CD4-positive, alpha-beta memory T cell (primary cell): ENCODE results near the gene SEMA4C. TPM values are rescaled to one million over a fixed set of nuclear protein-coding genes. Genes with fewer than 3 reads are reported as not detected.

Experiments
- CTCF ChIA-PET: fragments of 350-600 bp; sonication (Branson Sonifier 250); formaldehyde crosslinking; loops from one replicate; lab custom pipeline; 2021; ENCODE audit warnings: inconsistent platforms; ENCODE audit not compliant: partially characterized antibody; lab: Charles Lee
- POLR2A ChIA-PET: fragments of 350-600 bp; sonication (Branson Sonifier 250); formaldehyde crosslinking; loops from one replicate; lab custom pipeline; 2021; ENCODE audit not compliant: partially characterized antibody; lab: Charles Lee
- DNase-seq, 5 donors: peaks; one replicate each; pipeline versions ENCODE4 v3.0.0 to v3.0.0-alpha.2; 2020 to 2022; ENCODE audit warnings: mixed read lengths in 1 of 5
- H3K27ac ChIP-seq: one replicate; pipeline ENCODE4 v1.7.0; 2013; ENCODE audit warnings: low read depth, low read length
- H3K27me3 ChIP-seq: 2 replicates; pipeline ENCODE4 v1.7.0; 2013; ENCODE audit warnings: mild to moderate bottlenecking, low read length, moderate library complexity; ENCODE audit not compliant: insufficient read depth
- H3K36me3 ChIP-seq: 2 replicates; pipeline ENCODE4 v1.7.0; 2013; ENCODE audit warnings: mild to moderate bottlenecking, low read length, moderate library complexity; ENCODE audit not compliant: insufficient read depth
- H3K4me1 ChIP-seq: 2 replicates; pipeline ENCODE4 v1.7.0; 2013; ENCODE audit warnings: mild to moderate bottlenecking, low read length, moderate library complexity; ENCODE audit not compliant: insufficient read depth
- H3K4me3 ChIP-seq, 2 donors: one replicate each; pipeline ENCODE4 v1.7.0; 2013; ENCODE audit warnings: low read length in 2 of 2, mild to moderate bottlenecking in 1 of 2
- H3K9me3 ChIP-seq, 2 donors: one replicate each; pipeline ENCODE4 v1.7.0; 2013; ENCODE audit warnings: low read length in 2 of 2, control low read depth in 1 of 2; ENCODE audit not compliant: control insufficient read depth in 1 of 2
- H3K27ac Mint-ChIP-seq, 7 donors: one replicate each; pipeline ENCODE4 v1.8.0; 2020 to 2021; ENCODE audit warnings: mixed read lengths in 7 of 7, mild to moderate bottlenecking in 6 of 7, inconsistent platforms in 3 of 7, moderate library complexity in 3 of 7
- H3K27me3 Mint-ChIP-seq, 2 donors: one replicate each; pipeline ENCODE4 v1.8.0; 2020 to 2021; ENCODE audit warnings: mixed read lengths in 2 of 2
- H3K36me3 Mint-ChIP-seq, 2 donors: one replicate each; pipeline ENCODE4 v1.8.0; 2020 to 2021; ENCODE audit warnings: mixed read lengths in 2 of 2, inconsistent platforms in 1 of 2, mild to moderate bottlenecking in 1 of 2
- H3K4me1 Mint-ChIP-seq, 4 donors: one replicate each; pipeline ENCODE4 v1.8.0; 2020 to 2021; ENCODE audit warnings: mixed read lengths in 4 of 4, mild to moderate bottlenecking in 1 of 4
- H3K4me3 Mint-ChIP-seq, 8 donors: one replicate each; pipeline ENCODE4 v1.8.0; 2020 to 2021; ENCODE audit warnings: mixed read lengths in 8 of 8, mild to moderate bottlenecking in 7 of 8, moderate library complexity in 6 of 8, inconsistent platforms in 3 of 8
- H3K9me3 Mint-ChIP-seq, 8 donors: one replicate each; pipeline ENCODE4 v1.8.0; 2020 to 2021; ENCODE audit warnings: mixed read lengths in 8 of 8, mild to moderate bottlenecking in 5 of 8, inconsistent platforms in 3 of 8, moderate library complexity in 1 of 8
- intact Hi-C: fragments of 100-400 bp; cut with micrococcal nuclease; formaldehyde crosslinking; loops from one replicate; pipeline ENCODE4 v1.15.1; 2023
- polyA plus RNA-seq, 2 donors: library from polyadenylated mRNA; unstranded; fragments of 300-500 nt; fragmentation: Illumina TruSeq; gene quantifications; one replicate each; pipeline ENCODE4 v1.2.3, GENCODE V29; 2021
- total RNA-seq, 2 experiments: library from RNA; stranded (reverse); gene quantifications; one replicate each; pipeline ENCODE4 v1.2.3, GENCODE V29; 2021

Gene SEMA4C, protein sequence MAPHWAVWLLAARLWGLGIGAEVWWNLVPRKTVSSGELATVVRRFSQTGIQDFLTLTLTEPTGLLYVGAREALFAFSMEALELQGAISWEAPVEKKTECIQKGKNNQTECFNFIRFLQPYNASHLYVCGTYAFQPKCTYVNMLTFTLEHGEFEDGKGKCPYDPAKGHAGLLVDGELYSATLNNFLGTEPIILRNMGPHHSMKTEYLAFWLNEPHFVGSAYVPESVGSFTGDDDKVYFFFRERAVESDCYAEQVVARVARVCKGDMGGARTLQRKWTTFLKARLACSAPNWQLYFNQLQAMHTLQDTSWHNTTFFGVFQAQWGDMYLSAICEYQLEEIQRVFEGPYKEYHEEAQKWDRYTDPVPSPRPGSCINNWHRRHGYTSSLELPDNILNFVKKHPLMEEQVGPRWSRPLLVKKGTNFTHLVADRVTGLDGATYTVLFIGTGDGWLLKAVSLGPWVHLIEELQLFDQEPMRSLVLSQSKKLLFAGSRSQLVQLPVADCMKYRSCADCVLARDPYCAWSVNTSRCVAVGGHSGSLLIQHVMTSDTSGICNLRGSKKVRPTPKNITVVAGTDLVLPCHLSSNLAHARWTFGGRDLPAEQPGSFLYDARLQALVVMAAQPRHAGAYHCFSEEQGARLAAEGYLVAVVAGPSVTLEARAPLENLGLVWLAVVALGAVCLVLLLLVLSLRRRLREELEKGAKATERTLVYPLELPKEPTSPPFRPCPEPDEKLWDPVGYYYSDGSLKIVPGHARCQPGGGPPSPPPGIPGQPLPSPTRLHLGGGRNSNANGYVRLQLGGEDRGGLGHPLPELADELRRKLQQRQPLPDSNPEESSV
- total RNA-seq (10 to 100 TPM; 72.6 to 77.0 TPM), polyA plus RNA-seq (1 to 10 TPM; 2.3 to 8.1 TPM)

DNA sequence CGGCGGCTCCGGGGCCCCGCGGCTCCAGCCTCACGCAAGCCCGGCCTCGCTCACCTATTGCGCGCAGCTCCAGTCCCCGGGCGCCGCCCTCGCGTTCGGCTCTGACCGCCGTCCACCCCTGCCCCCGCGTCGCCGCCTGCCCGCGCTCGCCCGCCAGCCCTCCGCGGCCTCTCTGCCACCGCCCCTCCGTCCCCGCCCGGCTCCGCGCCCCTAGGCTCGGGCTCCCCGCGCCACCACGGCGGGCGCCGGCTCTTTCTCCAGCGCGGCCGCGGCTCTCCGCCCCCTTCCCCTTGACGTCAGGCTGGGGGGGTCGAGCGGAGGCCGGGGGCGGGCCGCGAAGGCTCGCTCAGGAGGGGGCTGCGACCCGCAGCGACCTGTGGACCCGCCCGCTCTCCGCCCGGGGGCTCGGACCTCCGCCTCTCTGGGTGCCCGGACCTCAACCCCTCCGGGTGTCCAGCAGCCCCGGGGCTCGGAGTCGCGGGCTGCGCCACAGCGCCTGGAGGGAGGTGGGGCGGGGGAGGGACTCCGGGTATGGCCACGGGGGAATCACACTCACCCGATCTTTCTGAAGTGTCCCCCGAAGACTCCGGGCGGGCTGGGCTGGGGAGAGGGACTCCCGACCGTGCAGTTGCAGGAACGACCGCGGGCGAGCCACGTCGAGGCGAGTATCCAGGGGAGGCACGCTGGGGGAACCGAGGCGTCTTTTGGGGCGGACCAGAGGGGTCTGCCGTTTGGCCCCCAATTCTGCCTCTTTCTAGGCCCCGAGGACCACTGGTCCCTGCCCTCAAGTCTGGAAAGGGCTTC is at the start of gene SEMA4C:
TSS of gene SEMA4C (minus strand) at position 259 of the 804 bp plus-strand sequence. CDS start 2,194 bp downstream, outside the sequence.
- Histone ChIP-seq H3K27ac (peak within 1 kb of the TSS; percentile 71), H3K9me3 (no peaks in the 10 kb centered on the region), H3K4me1 (peaks cover 51% of the 10 kb centered on the region), H3K36me3 (peaks cover 21% of the 10 kb centered on the region), H3K27me3 (no peaks in the 10 kb centered on the region), H3K4me3 (peak within 1 kb of the TSS; percentile 36 to 72)
- intact Hi-C loops, result loop anchor here (1.0 kb wide), 5 partner anchors 12 to 93 kb away; partner anchors contain the start of genes ANKRD39 and CNNM3
- ChIA-PET POLR2A (interaction anchor here (0.8 to 9.8 kb wide), 20 partner anchors 11 to 332 kb away, joined by 3 to 161 read pairs (median 14); partner anchors contain the start of genes ANKRD36, ANKRD39 and ARID5A), CTCF (interaction anchor here (0.7 to 7.2 kb wide), 10 partner anchors 11 to 85 kb away, joined by 3 to 71 read pairs (median 6); partner anchors contain the start of gene ANKRD39)
- peak within 1 kb of the TSS; percentile 88 to 98 (median 95) for H3K27ac Mint-ChIP-seq
- peaks cover 35 to 71% (median 51%) of the 10 kb centered on the region in 4 donors for H3K4me1 Mint-ChIP-seq
- no peaks in the 10 kb centered on the region for H3K27me3 Mint-ChIP-seq
- H3K36me3 Mint-ChIP-seq, result peaks cover 6 to 32% of the 10 kb centered on the region in 2 donors
- peak within 1 kb of the TSS; percentile 86 to 97 (median 92) for H3K4me3 Mint-ChIP-seq
- no peaks in the 10 kb centered on the region for H3K9me3 Mint-ChIP-seq
- DNase-seq, result peak; percentile 68 to 78 (median 69)

GRCh38 chr2:96918754-96919550 is 49.1 kb upstream of the SEMA4C start:
- Mint-ChIP-seq H3K4me1 (peaks cover 26 to 76% (median 52%) of the 10 kb centered on the region in 4 donors), H3K9me3 (peaks cover 0 to 25% (median 20%) of the 10 kb centered on the region in 8 donors), H3K27ac (peak overlapping the region in 3 of 7 donors; percentile 4 to 9 (median 4)), H3K27me3 (no peaks in the 10 kb centered on the region), H3K4me3 (no peak overlapping the region), H3K36me3 (peaks cover 0 to 5% of the 10 kb centered on the region in 2 donors)
- POLR2A ChIA-PET, result no interaction called here
- Histone ChIP-seq H3K27me3 (no peaks in the 10 kb centered on the region), H3K9me3 (peaks cover 0 to 4% of the 10 kb centered on the region in 2 donors), H3K4me1 (peaks cover 45% of the 10 kb centered on the region), H3K27ac (no peak overlapping the region), H3K4me3 (no peak overlapping the region), H3K36me3 (no peaks in the 10 kb centered on the region)
- CTCF ChIA-PET, result interaction anchor here (4.3 kb wide), 1 partner anchor 32 kb away, joined by 22 read pairs; no protein-coding TSS in a partner anchor
- intact Hi-C loops, result no loop called here
- DNase-seq, result no peak

- Mint-ChIP-seq H3K36me3 (peaks cover 0 to 5% of the 10 kb centered on the region in 2 donors), H3K9me3 (peaks cover 0 to 25% (median 20%) of the 10 kb centered on the region in 8 donors), H3K4me1 (peaks cover 30 to 76% (median 54%) of the 10 kb centered on the region in 4 donors), H3K27me3 (no peaks in the 10 kb centered on the region), H3K27ac (peak overlapping the region in 1 of 7 donors; percentile 4), H3K4me3 (no peak overlapping the region)
- POLR2A ChIA-PET, result interaction anchor here (1.4 kb wide), 1 partner anchor 27 kb away, joined by 4 read pairs; no protein-coding TSS in a partner anchor
- intact Hi-C loops, result no loop called here
- Histone ChIP-seq H3K4me3 (no peak overlapping the region), H3K4me1 (peaks cover 45% of the 10 kb centered on the region), H3K36me3 (no peaks in the 10 kb centered on the region), H3K27me3 (no peaks in the 10 kb centered on the region), H3K9me3 (peaks cover 0 to 4% of the 10 kb centered on the region in 2 donors), H3K27ac (no peak overlapping the region)
- no peak for DNase-seq
- CTCF ChIA-PET, result interaction anchor here (1.2 to 4.3 kb wide), 3 partner anchors 13 to 60 kb away, joined by 3 to 22 read pairs (median 8); partner anchors contain the start of gene ANKRD39
Observed at GRCh38 chr2:96918092-96918753, 48.3 kb upstream of the SEMA4C start.

DNA sequence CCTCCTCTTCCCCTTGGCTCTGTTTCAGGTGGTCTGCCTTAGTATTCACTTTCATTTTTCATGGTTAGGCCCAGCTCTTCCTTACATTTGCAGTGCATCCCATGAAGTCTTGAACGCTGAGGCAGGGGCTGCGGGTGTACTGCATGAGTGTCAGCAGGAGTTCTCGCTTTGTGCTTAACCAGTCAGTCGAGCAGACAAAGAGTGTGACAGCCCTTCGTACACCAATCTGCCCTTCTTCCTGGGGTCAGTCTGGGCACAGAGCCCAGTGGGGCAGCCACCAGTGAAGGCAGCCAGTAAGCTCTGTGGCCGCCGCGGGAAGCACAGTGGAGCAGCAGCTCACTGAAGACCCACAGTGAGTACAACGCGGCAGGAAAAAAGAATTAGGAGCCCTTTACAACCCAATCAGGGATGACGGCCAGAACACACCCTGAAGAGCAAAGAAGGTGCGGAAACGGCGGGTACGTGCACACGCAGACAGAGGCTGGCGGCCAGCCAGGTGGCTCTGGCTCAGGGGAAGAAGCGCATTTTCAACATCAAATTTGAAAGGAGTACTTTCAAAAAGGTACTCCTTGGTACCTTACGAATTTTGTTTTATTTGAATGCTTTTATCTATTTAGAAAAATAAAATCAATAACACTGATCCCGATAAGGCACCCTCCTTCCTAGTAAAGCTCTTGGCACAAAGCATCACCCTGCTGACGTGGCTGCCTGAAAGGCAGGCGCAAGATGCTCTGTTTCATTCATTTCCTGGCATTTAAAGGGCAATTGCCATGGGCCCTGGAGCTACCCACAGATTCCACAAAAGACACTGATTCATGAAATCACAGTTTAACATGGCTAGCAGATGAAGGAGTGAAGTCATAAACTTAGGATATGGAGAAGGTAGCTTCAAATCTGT is 47.0 kb upstream of the SEMA4C start:
- Mint-ChIP-seq H3K27ac (peak overlapping the region in 4 of 7 donors; percentile 50 to 88 (median 67)), H3K27me3 (no peaks in the 10 kb centered on the region)
- CTCF ChIA-PET, result interaction anchor here (0.6 to 4.3 kb wide), 4 partner anchors 13 to 59 kb away, joined by 3 to 22 read pairs (median 6); partner anchors contain the start of gene ANKRD39

DNA sequence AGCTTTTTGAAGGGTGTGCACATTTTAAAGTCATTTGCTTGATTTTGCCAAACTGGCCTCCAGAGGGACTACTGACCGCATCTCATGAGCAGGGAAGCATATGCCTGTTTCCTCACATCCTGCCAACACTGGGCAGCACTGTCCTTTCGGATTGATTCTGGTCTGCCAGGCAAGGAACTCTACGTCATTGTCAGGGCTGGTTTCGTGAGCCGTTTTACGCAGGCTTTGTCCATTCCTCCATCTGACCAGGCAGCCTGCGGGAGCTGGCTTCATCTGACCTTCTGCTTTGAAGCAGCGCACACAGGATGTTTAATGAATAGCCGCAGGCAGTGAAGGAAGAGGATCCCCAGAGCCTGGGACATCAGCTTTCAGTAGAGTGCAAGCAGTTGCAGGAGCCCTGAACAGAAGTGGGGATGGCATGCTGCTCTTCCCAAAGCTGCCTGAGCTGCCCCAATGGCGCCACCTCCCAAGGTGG is 46.3 kb upstream of the SEMA4C start:
- peak overlapping the region in 5 of 8 donors; percentile 2 to 67 (median 32) for H3K4me3 Mint-ChIP-seq
- H3K4me1 ChIP-seq, result peaks cover 58% of the 10 kb centered on the region

More for the DNA sequence above, 47.0 kb upstream of the SEMA4C start:
- Histone ChIP-seq H3K36me3 (no peaks in the 10 kb centered on the region), H3K4me1 (peaks cover 56% of the 10 kb centered on the region), H3K27ac (no peak overlapping the region), H3K9me3 (peaks cover 0 to 4% of the 10 kb centered on the region in 2 donors), H3K27me3 (no peaks in the 10 kb centered on the region), H3K4me3 (no peak overlapping the region)
- intact Hi-C loops, result no loop called here
- POLR2A ChIA-PET, result interaction anchor here (0.6 to 6.4 kb wide), 9 partner anchors 8 to 509 kb away, joined by 3 to 50 read pairs (median 4); partner anchors contain the start of gene ANKRD39
- peaks cover 0 to 5% of the 10 kb centered on the region in 2 donors for H3K36me3 Mint-ChIP-seq
- DNase-seq, result no peak
- peaks cover 39 to 82% (median 63%) of the 10 kb centered on the region in 4 donors for H3K4me1 Mint-ChIP-seq
- H3K4me3 Mint-ChIP-seq, result peak overlapping the region in 4 of 8 donors; percentile 32 to 43 (median 40)
- H3K9me3 Mint-ChIP-seq, result peaks cover 0 to 25% (median 20%) of the 10 kb centered on the region in 8 donors

More for the DNA sequence above, 46.3 kb upstream of the SEMA4C start:
- no peak for DNase-seq
- peaks cover 0 to 5% of the 10 kb centered on the region in 2 donors for H3K36me3 Mint-ChIP-seq
- Histone ChIP-seq H3K36me3 (no peaks in the 10 kb centered on the region), H3K9me3 (peaks cover 0 to 4% of the 10 kb centered on the region in 2 donors), H3K4me3 (no peak overlapping the region), H3K27me3 (no peaks in the 10 kb centered on the region), H3K27ac (no peak overlapping the region)
- intact Hi-C loops, result no loop called here
- peaks cover 45 to 82% (median 65%) of the 10 kb centered on the region in 4 donors for H3K4me1 Mint-ChIP-seq
- ChIA-PET POLR2A (interaction anchor here (0.6 to 6.4 kb wide), 8 partner anchors 9 to 509 kb away, joined by 3 to 50 read pairs (median 6); partner anchors contain the start of gene ANKRD39), CTCF (interaction anchor here (4.3 kb wide), 1 partner anchor 35 kb away, joined by 22 read pairs; no protein-coding TSS in a partner anchor)
- H3K27ac Mint-ChIP-seq, result peak overlapping the region in 6 of 7 donors; percentile 49 to 84 (median 66)
- H3K9me3 Mint-ChIP-seq, result peaks cover 0 to 25% (median 20%) of the 10 kb centered on the region in 8 donors
- H3K27me3 Mint-ChIP-seq, result no peaks in the 10 kb centered on the region
